SKM-1 treated with dmso at 0.1 percent for 144 hours (cell line): ENCODE results near the gene DNAAF5.

Source experiments
- DNase-seq: peaks from one replicate; lab custom pipeline; 2025; ENCODE audit not compliant: unreplicated experiment; lab: John Stamatoyannopoulos, UW

Gene DNAAF5

GRCh38 chr7:831596-832166, 105.2 kb downstream of the DNAAF5 start:
- no peak for DNase-seq

- no peak for DNase-seq
These were observed 105.9 kb downstream of the DNAAF5 start, which contains the start of gene SUN1 for GRCh38 chr7:832167-832967. Gene SUN1 (plus strand): TSS chr7:832476. CDS start chr7:832525, 49 bp downstream.

GRCh38 chr7:832968-833424, 106.5 kb downstream of the DNAAF5 start:
- no peak for DNase-seq

GRCh38 chr7:833601-834258, 107.2 kb downstream of the DNAAF5 start:
- no peak for DNase-seq

- no peak for DNase-seq
These were observed 107.8 kb downstream of the DNAAF5 start for GRCh38 chr7:834277-834676.

GRCh38 chr7:835021-835420, 108.5 kb downstream of the DNAAF5 start:
- no peak for DNase-seq

GRCh38 chr7:835485-836401, 109.2 kb downstream of the DNAAF5 start:
- no peak for DNase-seq
